Measurements from ENCODE around the gene MAN1A1.

MAN1A1 gene

DNA sequence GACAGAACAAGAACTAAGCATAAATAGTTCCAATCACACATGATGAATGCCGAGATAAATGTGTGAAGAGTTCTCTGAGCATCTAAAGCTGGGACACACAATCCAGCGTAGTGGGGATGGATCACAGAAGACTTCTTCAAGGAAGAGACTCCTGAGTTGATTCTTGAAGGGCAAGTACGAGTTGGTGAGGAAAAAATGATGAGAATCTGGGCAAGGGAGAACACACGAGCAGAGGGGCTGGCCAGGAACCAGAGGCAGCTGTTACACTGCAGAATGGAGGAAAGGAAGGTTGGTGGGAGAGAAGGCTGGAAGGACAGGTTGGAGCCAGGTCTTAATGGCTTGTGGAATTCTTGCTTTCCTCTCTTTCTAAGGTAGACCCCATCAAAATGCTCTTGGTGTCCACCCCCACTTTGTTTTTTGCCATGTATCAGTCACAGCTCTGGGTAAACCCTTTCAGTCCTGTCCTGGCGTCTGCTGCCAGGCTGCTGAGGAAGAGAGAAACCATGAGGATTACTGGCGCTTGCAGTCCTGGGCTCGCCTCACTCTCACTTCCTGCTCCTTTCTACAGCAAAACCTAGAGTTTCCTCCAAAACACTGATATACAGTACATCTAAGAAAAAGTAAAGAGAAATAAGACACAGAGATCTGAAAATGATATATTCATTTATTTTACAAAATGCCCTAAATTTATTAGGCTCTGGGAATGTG lies 143.5 kb downstream of the MAN1A1 start:
- in situ Hi-C loops (cut with MboI; ENCODE audit: low pct_unique_long_range_greater_than_20kb, low sequenced_read_pairs, unreplicated experiment) = no loop called here
- no peak for DNase-seq (ENCODE audit: low spot score)
- no peak for TF ChIP-seq CTCF (IDR thresholded peaks at IDR 0.05; ENCODE audit: extremely low read depth, insufficient read depth, missing control alignments)

GRCh38 chr6:119204719-119205118 lies 144.8 kb downstream of the MAN1A1 start:
- no peak for TF ChIP-seq CTCF (IDR thresholded peaks at IDR 0.05; ENCODE audit: extremely low read depth, insufficient read depth, missing control alignments)
- DNase-seq (ENCODE audit: low spot score) = no peak
- in situ Hi-C loops (cut with MboI; ENCODE audit: low pct_unique_long_range_greater_than_20kb, low sequenced_read_pairs, unreplicated experiment) = no loop called here

GRCh38 chr6:119201480-119201879 lies 148.1 kb downstream of the MAN1A1 start:
- in situ Hi-C loops (cut with MboI; ENCODE audit: low pct_unique_long_range_greater_than_20kb, low sequenced_read_pairs, unreplicated experiment) = no loop called here
- no peak for TF ChIP-seq CTCF (IDR thresholded peaks at IDR 0.05; ENCODE audit: extremely low read depth, insufficient read depth, missing control alignments)
- no peak for DNase-seq (ENCODE audit: low spot score)

GRCh38 chr6:119200512-119201175 lies 148.9 kb downstream of the MAN1A1 start:
- no peak for TF ChIP-seq CTCF (IDR thresholded peaks at IDR 0.05; ENCODE audit: extremely low read depth, insufficient read depth, missing control alignments)
- DNase-seq (ENCODE audit: low spot score) = no peak
- in situ Hi-C loops (cut with MboI; ENCODE audit: low pct_unique_long_range_greater_than_20kb, low sequenced_read_pairs, unreplicated experiment) = no loop called here

GRCh38 chr6:119197271-119197670 lies 152.3 kb downstream of the MAN1A1 start:
- in situ Hi-C loops (cut with MboI; ENCODE audit: low pct_unique_long_range_greater_than_20kb, low sequenced_read_pairs, unreplicated experiment) = no loop called here
- no peak for TF ChIP-seq CTCF (IDR thresholded peaks at IDR 0.05; ENCODE audit: extremely low read depth, insufficient read depth, missing control alignments)
- DNase-seq (ENCODE audit: low spot score) = no peak

DNA sequence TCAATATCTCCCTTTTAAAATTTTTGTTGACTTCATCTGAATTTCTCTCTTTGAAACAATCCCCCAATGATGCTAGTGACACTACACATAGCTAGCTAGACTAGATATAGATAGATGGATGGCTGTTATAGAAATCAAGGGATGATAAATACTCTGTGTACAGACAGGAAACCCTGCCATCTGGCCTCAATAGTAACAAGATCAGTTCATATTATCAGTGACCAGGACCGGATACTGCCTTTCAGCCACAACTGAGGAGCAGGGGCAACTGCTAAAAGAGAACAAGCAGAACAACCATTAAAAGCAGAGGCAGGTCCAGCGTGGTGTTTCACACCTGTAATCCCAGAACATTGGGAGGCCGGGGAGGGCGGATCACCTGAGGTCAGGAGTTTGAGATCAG lies 152.8 kb downstream of the MAN1A1 start:
- in situ Hi-C loops (cut with MboI; ENCODE audit: low pct_unique_long_range_greater_than_20kb, low sequenced_read_pairs, unreplicated experiment) = no loop called here
- no peak for TF ChIP-seq CTCF (IDR thresholded peaks at IDR 0.05; ENCODE audit: extremely low read depth, insufficient read depth, missing control alignments)
- DNase-seq (ENCODE audit: low spot score) = no peak
